ENCODE data around the gene PCDHGC4. TPM values are rescaled to one million over a fixed set of nuclear protein-coding genes. Genes with fewer than 3 reads are reported as not detected.
A peak's percentile ranks its signal among the peaks of the same experiment; 100 is the strongest.

PCDHGC4 gene
- total RNA-seq: 1 to 10 TPM in 2 of 3 donors, under 1 TPM in 1; 0.75 to 2.6 (median 1.6) TPM
- long read RNA-seq, donor 1: 0 reads
- long read RNA-seq, donor 2: 0 reads

- no peak for TF ChIP-seq CTCF (IDR thresholded peaks at IDR 0.05)
- no peaks in the 10 kb centered on the region for H3K36me3 ChIP-seq (ENCODE audit: low read depth)
- ATAC-seq (peak; percentile 62), DNase-seq (peak in 2 of 3 donors; percentile 11 to 36)
- peaks cover 8% of the 10 kb centered on the region for H3K4me1 ChIP-seq (ENCODE audit: low read depth)
- no peaks in the 10 kb centered on the region for H3K9me3 ChIP-seq
- intact Hi-C loops (cut with DNase I, micrococcal nuclease): no loop called here
- no peak within 1 kb of the TSS for H3K4me3 ChIP-seq
Measured at GRCh38 chr5:141484641-141485311, at the start of gene PCDHGC4. TSS of gene PCDHGC4 (plus strand) at chr5:141485030. CDS start at chr5:141485174, 144 bp downstream.

- intact Hi-C loops (cut with DNase I, micrococcal nuclease): no loop called here
- no peak for TF ChIP-seq CTCF (IDR thresholded peaks at IDR 0.05)
- no peak for ATAC-seq
- peaks cover 86% of the 10 kb centered on the region for H3K9me3 ChIP-seq
- DNase-seq: no peak
- no peaks in the 10 kb centered on the region for H3K36me3 ChIP-seq (ENCODE audit: low read depth)
- no peaks in the 10 kb centered on the region for H3K4me1 ChIP-seq (ENCODE audit: low read depth)
- no peak overlapping the region for H3K4me3 ChIP-seq
Measured at GRCh38 chr5:141437221-141437620, 47.6 kb upstream of the PCDHGC4 start.

GRCh38 chr5:141439411-141440141 lies 45.3 kb upstream of the PCDHGC4 start:
- no peak for TF ChIP-seq CTCF (IDR thresholded peaks at IDR 0.05)
- Histone ChIP-seq H3K36me3 (ENCODE audit: low read depth) (no peaks in the 10 kb centered on the region), H3K9me3 (peaks cover 72% of the 10 kb centered on the region), H3K4me1 (ENCODE audit: low read depth) (no peaks in the 10 kb centered on the region), H3K4me3 (no peak overlapping the region)
- ATAC-seq: no peak
- intact Hi-C loops (cut with DNase I, micrococcal nuclease): no loop called here
- DNase-seq: no peak

- DNase-seq (no peak), ATAC-seq (no peak)
- Histone ChIP-seq H3K4me3 (no peak overlapping the region), H3K9me3 (peaks cover 74% of the 10 kb centered on the region), H3K4me1 (ENCODE audit: low read depth) (no peaks in the 10 kb centered on the region), H3K36me3 (ENCODE audit: low read depth) (no peaks in the 10 kb centered on the region)
- intact Hi-C loops (cut with DNase I, micrococcal nuclease): no loop called here
- no peak for TF ChIP-seq CTCF (IDR thresholded peaks at IDR 0.05)
Measured at GRCh38 chr5:141440341-141440740, 44.5 kb upstream of the PCDHGC4 start.

GRCh38 chr5:141441571-141442170 lies 43.2 kb upstream of the PCDHGC4 start:
- no peak for TF ChIP-seq CTCF (IDR thresholded peaks at IDR 0.05)
- DNase-seq: no peak
- Histone ChIP-seq H3K4me3 (no peak overlapping the region), H3K4me1 (ENCODE audit: low read depth) (no peaks in the 10 kb centered on the region), H3K9me3 (peaks cover 66% of the 10 kb centered on the region), H3K36me3 (ENCODE audit: low read depth) (no peaks in the 10 kb centered on the region)
- no peak for ATAC-seq
- intact Hi-C loops (cut with DNase I, micrococcal nuclease): no loop called here

Data from mucosa of descending colon (tissue), 3 donors.